ENCODE measurements around the gene TIMM44.

Gene TIMM44

DNA sequence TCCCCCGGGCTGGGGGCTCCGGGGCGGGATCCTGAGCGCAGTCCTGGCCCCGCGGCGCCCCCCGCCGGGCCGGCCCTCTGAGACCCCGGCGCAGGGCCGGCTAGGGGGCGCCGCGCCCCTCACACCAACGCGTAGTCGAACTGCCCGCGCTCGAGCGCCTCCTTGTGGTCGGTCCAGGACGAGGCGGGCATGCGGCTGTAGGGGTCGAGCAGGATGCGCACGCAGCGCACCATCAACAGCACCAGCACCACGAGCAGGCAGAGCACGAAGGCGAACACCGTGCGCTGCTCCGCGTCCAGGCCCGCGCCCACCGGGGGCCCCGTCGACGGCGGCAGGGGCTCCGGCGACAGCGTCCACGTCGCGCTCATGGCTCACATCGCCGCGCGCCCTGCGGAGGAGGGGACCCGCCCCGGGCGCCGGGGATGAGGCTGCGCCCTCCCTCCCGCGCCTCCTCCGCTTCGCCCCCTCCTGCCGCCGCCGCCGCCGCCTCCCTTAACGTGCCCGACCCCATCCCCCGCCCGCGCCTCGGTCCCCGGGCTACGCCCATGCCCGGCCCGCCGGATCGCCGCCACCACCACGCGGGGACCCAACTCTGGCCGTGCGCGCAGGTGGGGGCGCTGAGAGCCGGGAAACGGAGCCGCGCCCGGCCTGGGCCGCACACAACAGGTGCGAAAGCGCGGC is 18.2 kb downstream of the TIMM44 start:
- no peak for DNase-seq (ENCODE audit: low read depth)
- TF ChIP-seq, protein P1, sequence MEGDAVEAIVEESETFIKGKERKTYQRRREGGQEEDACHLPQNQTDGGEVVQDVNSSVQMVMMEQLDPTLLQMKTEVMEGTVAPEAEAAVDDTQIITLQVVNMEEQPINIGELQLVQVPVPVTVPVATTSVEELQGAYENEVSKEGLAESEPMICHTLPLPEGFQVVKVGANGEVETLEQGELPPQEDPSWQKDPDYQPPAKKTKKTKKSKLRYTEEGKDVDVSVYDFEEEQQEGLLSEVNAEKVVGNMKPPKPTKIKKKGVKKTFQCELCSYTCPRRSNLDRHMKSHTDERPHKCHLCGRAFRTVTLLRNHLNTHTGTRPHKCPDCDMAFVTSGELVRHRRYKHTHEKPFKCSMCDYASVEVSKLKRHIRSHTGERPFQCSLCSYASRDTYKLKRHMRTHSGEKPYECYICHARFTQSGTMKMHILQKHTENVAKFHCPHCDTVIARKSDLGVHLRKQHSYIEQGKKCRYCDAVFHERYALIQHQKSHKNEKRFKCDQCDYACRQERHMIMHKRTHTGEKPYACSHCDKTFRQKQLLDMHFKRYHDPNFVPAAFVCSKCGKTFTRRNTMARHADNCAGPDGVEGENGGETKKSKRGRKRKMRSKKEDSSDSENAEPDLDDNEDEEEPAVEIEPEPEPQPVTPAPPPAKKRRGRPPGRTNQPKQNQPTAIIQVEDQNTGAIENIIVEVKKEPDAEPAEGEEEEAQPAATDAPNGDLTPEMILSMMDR (IDR thresholded peaks at IDR 0.05; ENCODE audit: control insufficient read depth, insufficient read depth, low read depth, low read length, missing control alignments): peak; percentile 74
- H3K4me3 ChIP-seq (ENCODE audit: control insufficient read depth, low read depth, low read length): peak overlapping the region; percentile 11

DNA sequence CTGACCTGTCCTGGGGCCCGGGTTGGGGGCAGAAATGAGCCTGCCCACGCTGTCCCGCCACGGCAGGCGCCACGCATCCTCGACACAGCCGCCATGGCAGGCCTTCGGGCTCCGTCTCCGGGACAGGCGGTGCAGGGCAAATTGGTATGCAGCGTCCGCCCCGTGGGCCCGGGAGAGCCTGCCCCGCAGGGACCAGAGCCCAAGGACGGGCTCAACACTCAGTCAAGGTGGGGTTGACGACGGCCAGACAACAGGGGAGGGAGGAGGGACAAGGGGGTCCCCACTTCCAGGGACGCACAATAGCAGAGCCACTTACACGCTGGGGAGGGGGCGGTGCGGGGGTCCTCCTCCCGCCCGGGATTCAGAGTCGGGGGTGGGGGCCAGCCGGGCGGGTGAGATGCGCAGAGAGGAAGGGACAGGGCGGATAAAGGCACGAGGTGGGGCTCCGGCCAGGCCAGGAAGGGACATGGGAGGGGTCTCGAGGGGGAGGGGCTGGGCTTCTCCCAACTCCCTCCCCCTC is 18.8 kb downstream of the TIMM44 start:
- DNase-seq (ENCODE audit: low read depth): no peak
- H3K4me3 ChIP-seq (ENCODE audit: control insufficient read depth, low read depth, low read length): no peak overlapping the region

DNA sequence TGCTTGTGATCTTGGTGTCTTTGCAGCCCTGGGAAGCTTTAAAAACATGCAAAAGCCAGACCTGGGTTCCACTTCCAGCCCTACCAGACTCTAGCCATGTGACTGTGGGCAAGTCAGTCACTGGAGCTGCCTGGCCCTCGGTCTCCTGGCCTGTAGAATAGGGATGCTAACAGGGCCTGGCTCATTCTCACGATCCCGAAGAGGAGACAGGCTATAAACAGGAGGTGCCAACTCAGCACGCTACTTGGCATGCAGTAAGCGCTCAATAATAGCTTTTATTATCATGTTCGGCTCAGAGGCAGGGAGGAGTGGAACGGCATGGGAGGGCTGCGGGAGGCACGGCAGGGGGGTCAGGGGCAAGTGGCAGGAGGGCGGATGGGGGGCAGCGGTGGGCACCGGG is 19.2 kb downstream of the TIMM44 start:
- TF ChIP-seq, protein P1 (IDR thresholded peaks at IDR 0.05; ENCODE audit: control insufficient read depth, insufficient read depth, low read depth, low read length, missing control alignments): no peak
- H3K4me3 ChIP-seq (ENCODE audit: control insufficient read depth, low read depth, low read length): no peak overlapping the region
- no peak for DNase-seq (ENCODE audit: low read depth)

More for the DNA sequence above, 18.8 kb downstream of the TIMM44 start:
- TF ChIP-seq, protein P1 (IDR thresholded peaks at IDR 0.05; ENCODE audit: control insufficient read depth, insufficient read depth, low read depth, low read length, missing control alignments): no peak

DNA sequence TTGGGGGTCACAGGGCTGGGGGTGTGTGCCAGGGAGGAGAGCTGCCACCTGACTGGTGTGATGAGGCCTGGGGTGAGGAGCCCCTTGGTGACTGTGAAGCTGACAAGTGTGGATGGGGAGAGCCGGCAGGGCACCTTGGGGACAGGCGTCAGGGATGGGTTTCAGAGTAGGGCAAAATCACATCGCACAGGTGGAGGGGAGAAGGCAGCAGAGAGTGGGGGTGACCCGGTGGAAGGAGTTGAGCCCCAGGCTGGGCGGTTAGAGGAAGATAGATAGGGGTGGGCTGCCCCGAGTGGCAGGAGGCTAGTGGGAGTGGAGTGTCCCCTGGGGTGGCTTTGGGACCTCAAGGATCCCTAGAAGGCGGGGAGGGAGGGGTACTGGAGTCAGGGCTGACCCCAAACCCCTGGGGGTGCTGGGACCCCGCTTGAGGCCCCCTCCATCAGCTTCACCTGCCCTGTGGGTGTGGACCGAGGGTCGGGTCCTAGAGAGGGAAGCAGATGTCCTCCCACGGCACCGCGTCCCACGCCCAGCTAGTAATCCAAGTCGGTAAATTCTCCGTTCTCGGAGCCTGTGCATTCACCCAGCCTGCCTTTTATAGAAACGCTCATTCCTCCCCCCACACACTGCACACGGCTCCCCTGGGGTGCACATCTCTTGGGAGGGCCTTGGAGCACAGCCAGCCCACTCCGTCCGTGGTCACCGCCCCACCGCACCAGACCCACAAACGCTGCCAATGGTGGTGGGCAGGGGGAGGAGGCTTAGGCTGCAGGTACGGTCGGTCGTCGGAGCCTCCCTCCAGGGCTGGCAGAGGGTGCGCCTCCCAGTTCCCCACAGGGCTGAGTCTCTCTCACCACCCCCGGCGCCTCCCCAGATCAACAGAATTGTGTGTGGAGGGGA is 19.9 kb downstream of the TIMM44 start:
- DNase-seq (ENCODE audit: low read depth): no peak
- no peak overlapping the region for H3K4me3 ChIP-seq (ENCODE audit: control insufficient read depth, low read depth, low read length)
- TF ChIP-seq, protein P1 (IDR thresholded peaks at IDR 0.05; ENCODE audit: control insufficient read depth, insufficient read depth, low read depth, low read length, missing control alignments): no peak

DNA sequence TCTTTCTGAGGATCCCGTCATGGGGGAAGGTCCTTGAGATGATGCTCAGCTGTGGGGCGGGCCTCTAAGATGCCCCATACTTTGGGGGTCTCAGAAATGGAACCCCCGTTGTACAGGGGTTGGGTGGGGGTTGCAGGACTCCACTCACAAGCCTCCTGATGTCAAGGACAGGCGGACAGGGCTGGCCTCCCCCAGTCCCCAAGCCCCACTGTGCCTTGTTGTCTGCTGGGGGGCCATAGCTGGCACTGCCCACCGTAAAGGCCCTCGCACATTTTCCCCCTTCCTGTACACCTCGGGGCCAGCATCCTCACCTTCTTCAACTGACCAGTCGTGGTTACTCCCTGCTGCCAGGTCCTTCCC is 20.6 kb downstream of the TIMM44 start:
- TF ChIP-seq, protein P1 (IDR thresholded peaks at IDR 0.05; ENCODE audit: control insufficient read depth, insufficient read depth, low read depth, low read length, missing control alignments): no peak
- no peak overlapping the region for H3K4me3 ChIP-seq (ENCODE audit: control insufficient read depth, low read depth, low read length)
- DNase-seq (ENCODE audit: low read depth): no peak

DNA sequence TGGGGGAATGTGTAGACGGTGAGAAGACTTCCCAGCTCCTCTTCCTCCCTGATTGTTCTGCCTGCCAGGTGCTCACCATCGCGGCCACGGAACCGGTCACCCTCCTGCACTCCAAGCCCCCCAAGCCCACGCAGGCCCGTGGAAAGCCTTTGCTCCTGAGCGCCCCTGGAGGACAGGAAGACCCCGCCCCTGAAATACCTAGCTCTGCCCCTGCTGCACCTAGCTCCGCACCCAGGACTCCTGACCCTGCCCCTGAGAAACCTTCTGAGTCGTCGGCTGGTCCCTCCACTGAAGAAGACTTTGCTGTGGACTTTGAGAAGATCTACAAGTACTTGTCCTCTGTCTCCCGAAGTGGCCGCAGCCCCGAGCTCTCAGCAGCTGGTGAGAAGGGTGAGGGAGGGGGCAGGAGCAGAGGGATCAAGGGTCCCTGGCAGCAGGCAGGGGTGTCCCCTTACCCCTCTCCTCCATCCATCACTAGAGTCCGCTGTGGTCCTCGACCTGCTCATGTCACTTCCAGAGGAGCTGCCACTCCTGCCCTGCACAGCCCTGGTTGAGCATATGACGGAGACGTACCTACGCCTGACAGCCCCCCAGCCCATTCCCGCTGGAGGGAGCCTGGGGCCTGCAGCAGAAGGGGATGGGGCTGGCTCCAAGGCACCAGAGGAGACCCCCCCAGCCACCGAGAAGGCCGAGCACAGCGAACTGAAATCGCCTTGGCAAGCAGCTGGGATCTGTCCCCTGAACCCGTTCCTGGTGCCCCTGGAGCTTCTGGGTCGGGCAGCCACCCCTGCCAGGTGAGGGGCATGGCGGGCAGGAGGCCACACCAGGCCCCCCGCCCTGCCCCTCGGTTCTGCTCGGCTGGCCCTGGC is 21.3 kb downstream of the TIMM44 start:
- DNase-seq (ENCODE audit: low read depth): no peak
- H3K4me3 ChIP-seq (ENCODE audit: control insufficient read depth, low read depth, low read length): peak overlapping the region; percentile 51; the same call in 1 of the 2 replicates
- TF ChIP-seq, protein P1 (IDR thresholded peaks at IDR 0.05; ENCODE audit: control insufficient read depth, insufficient read depth, low read depth, low read length, missing control alignments): no peak
